A673 (cell line): Measurements from ENCODE around the gene RPS6KA6. TPM values are rescaled to one million over a fixed set of nuclear protein-coding genes. Genes with fewer than 3 reads are reported as not detected.

Source experiments
- BruUV-seq: library from RNA; stranded (reverse); fragments of 400-500 nt; replicated peaks from 2 replicates; lab custom pipeline; 2021; lab: Mats Ljungman, UMichigan
- CTCF ChIA-PET: fragments of 300-600 bp; sonication (Branson Sonifier 250); formaldehyde crosslinking; loops from one replicate; lab custom pipeline; 2022; ENCODE audit warnings: antibody characterized with exemption; lab: Charles Lee
- POLR2A ChIA-PET: fragments of 300-600 bp; sonication (Branson Sonifier 250); formaldehyde crosslinking; loops from one replicate; lab custom pipeline; 2022; ENCODE audit warnings: antibody characterized with exemption; ENCODE audit not compliant: low non-redundant PET; lab: Charles Lee
- DNase-seq: peaks from one replicate; pipeline ENCODE4 v3.0.0-alpha.2; 2015; ENCODE audit warnings: low spot score
- H3K27ac ChIP-seq: fragments of 200-600 bp; sonication (generic); 2 replicates; pipeline ENCODE4 v1.5.1; 2016; ENCODE audit warnings: mixed run types, low read depth, mild to moderate bottlenecking, mixed read lengths, antibody characterized with exemption, low read length; ENCODE audit not compliant: poor library complexity, severe bottlenecking
- H3K27me3 ChIP-seq: fragments of 200-600 bp; sonication (generic); replicated peaks from 2 replicates; pipeline ENCODE4 v1.6.1; 2017; ENCODE audit warnings: mixed run types, low read depth, mild to moderate bottlenecking, mixed read lengths, antibody characterized with exemption, low read length; ENCODE audit not compliant: insufficient read depth, poor library complexity
- H3K36me3 ChIP-seq: fragments of 200-600 bp; sonication (generic); 2 replicates; pipeline ENCODE4 v1.6.1; 2016; ENCODE audit warnings: mixed run types, mild to moderate bottlenecking, mixed read lengths, antibody characterized with exemption, low read length; ENCODE audit not compliant: insufficient read depth, poor library complexity, severe bottlenecking
- H3K4me1 ChIP-seq: fragments of 200-600 bp; sonication (generic); 2 replicates; pipeline ENCODE4 v1.6.1; 2017; ENCODE audit warnings: mixed run types, mild to moderate bottlenecking, mixed read lengths, antibody characterized with exemption, low read length; ENCODE audit not compliant: insufficient read depth, poor library complexity, severe bottlenecking
- H3K4me3 ChIP-seq: fragments of 200-600 bp; sonication (generic); 2 replicates; pipeline ENCODE4 v1.5.1; 2016; ENCODE audit warnings: low read depth, mixed run types, mild to moderate bottlenecking, mixed read lengths, low read length; ENCODE audit not compliant: poor library complexity, severe bottlenecking
- H3K9me3 ChIP-seq: fragments of 200-600 bp; sonication (generic); 2 replicates; pipeline ENCODE4 v1.6.1; 2016; ENCODE audit warnings: mixed run types, low read depth, mild to moderate bottlenecking, mixed read lengths, antibody characterized with exemption, low read length; ENCODE audit not compliant: poor library complexity, severe bottlenecking
- EZH2 ChIP-seq: fragments of 200-600 bp; sonication (generic); IDR thresholded peaks from 2 replicates; pipeline ENCODE4 v1.6.1; 2017; ENCODE audit warnings: borderline replicate concordance, low read depth, mild to moderate bottlenecking, mixed read lengths, antibody characterized with exemption, low read length; ENCODE audit not compliant: poor library complexity, severe bottlenecking
- intact Hi-C: fragments of 100-400 bp; cut with micrococcal nuclease; formaldehyde crosslinking; loops from one replicate; pipeline ENCODE4 v1.10.0; 2022; ENCODE audit not compliant: unreplicated experiment
- total RNA-seq: library from RNA; stranded (reverse); gene quantifications from 2 replicates; pipeline ENCODE4 v1.2.3, GENCODE V29; 2021
- TF ChIP-seq, protein P1 (sequence below): fragments of 300-800, 200-600 bp; sonication (generic); conservative IDR thresholded peaks from 2 replicates; pipeline ENCODE4 v1.5.1; 2017; ENCODE audit warnings: low read depth, mild to moderate bottlenecking, antibody characterized with exemption, low read length, moderate library complexity, mixed read lengths

Gene RPS6KA6
- total RNA-seq, 1 experiment from 2014 or later = not detected

GRCh38 chrX:84118769-84119168 is 69.2 kb downstream of the RPS6KA6 start:
- Histone ChIP-seq H3K4me1 (no peaks in the 10 kb centered on the region), H3K27me3 (no peaks in the 10 kb centered on the region), H3K9me3 (peaks cover 1% of the 10 kb centered on the region), H3K4me3 (no peak overlapping the region), H3K27ac (no peak overlapping the region), H3K36me3 (no peaks in the 10 kb centered on the region)
- ChIA-PET POLR2A (no interaction called here), CTCF (no interaction called here)
- DNase-seq = no peak
- intact Hi-C loops = no loop called here
- no TSS peak for BruUV-seq
- TF ChIP-seq EZH2 = no peak
- TF ChIP-seq, protein P1, sequence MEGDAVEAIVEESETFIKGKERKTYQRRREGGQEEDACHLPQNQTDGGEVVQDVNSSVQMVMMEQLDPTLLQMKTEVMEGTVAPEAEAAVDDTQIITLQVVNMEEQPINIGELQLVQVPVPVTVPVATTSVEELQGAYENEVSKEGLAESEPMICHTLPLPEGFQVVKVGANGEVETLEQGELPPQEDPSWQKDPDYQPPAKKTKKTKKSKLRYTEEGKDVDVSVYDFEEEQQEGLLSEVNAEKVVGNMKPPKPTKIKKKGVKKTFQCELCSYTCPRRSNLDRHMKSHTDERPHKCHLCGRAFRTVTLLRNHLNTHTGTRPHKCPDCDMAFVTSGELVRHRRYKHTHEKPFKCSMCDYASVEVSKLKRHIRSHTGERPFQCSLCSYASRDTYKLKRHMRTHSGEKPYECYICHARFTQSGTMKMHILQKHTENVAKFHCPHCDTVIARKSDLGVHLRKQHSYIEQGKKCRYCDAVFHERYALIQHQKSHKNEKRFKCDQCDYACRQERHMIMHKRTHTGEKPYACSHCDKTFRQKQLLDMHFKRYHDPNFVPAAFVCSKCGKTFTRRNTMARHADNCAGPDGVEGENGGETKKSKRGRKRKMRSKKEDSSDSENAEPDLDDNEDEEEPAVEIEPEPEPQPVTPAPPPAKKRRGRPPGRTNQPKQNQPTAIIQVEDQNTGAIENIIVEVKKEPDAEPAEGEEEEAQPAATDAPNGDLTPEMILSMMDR = no peak

DNA sequence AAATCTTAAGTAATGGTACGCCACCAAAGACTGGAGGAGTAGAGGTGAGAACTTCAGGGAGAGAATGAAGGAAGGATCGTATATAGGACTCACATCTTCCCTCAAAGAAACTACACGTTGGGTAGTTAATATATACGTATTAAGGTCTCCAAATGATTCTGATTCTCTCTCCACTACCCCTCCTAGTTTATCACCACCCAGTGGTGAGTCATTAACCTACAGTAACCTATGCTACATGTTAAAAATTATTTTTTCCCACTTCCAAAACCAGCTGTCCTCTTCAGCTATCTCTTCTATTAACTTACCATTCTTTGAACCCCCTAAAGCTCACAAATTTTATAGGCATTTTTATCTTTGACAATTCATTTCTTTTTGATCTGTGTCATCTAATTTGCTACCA is 69.7 kb downstream of the RPS6KA6 start:
- TF ChIP-seq, protein P1 = no peak
- TF ChIP-seq EZH2 = no peak
- DNase-seq = no peak
- no peaks in the 10 kb centered on the region for H3K9me3 ChIP-seq
- intact Hi-C loops = no loop called here
- H3K4me1 ChIP-seq = no peaks in the 10 kb centered on the region
- BruUV-seq = no TSS peak
- no peaks in the 10 kb centered on the region for H3K27me3 ChIP-seq
- H3K4me3 ChIP-seq = no peak overlapping the region
- ChIA-PET POLR2A (no interaction called here), CTCF (no interaction called here)
- H3K27ac ChIP-seq = no peak overlapping the region
- no peaks in the 10 kb centered on the region for H3K36me3 ChIP-seq

GRCh38 chrX:84108584-84108983 is 79.4 kb downstream of the RPS6KA6 start:
- no peak for DNase-seq
- BruUV-seq = no TSS peak
- Histone ChIP-seq H3K36me3 (no peaks in the 10 kb centered on the region), H3K27ac (no peak overlapping the region), H3K9me3 (no peaks in the 10 kb centered on the region), H3K27me3 (no peaks in the 10 kb centered on the region), H3K4me1 (no peaks in the 10 kb centered on the region), H3K4me3 (no peak overlapping the region)
- ChIA-PET POLR2A (no interaction called here), CTCF (no interaction called here)
- intact Hi-C loops = no loop called here
- TF ChIP-seq, protein P1 = no peak
- TF ChIP-seq EZH2 = no peak
